ENCODE measurements around the gene ZP1. TPM values are rescaled to one million over a fixed set of nuclear protein-coding genes. Genes with fewer than 3 reads are reported as not detected.

ZP1 gene
- total RNA-seq, 1 donor: 0.36 TPM

GRCh38 chr11:60910711-60911380 is 43.5 kb downstream of the ZP1 start:
- H3K4me3 ChIP-seq (ENCODE audit: insufficient read depth, low read length): no peak overlapping the region
- H3K27ac ChIP-seq (ENCODE audit: low read depth, low read length): no peak overlapping the region
- no peaks in the 10 kb centered on the region for H3K9me3 ChIP-seq (ENCODE audit: low read depth, low read length)
- H3K79me2 ChIP-seq (ENCODE audit: insufficient read depth, low read length): peaks cover 7% of the 10 kb centered on the region
- H3K4me2 ChIP-seq (ENCODE audit: insufficient read depth, low read length): no peak overlapping the region
- TF ChIP-seq CTCF (IDR thresholded peaks at IDR 0.05; ENCODE audit: extremely low read depth, low read depth, low read length): no peak
- no peak overlapping the region for H2AFZ ChIP-seq (ENCODE audit: low read length)
- peaks cover 18% of the 10 kb centered on the region for H3K27me3 ChIP-seq (ENCODE audit: insufficient read depth, low read length)
- no peaks in the 10 kb centered on the region for H3K36me3 ChIP-seq (ENCODE audit: insufficient read depth, low read length)
- peaks cover 2% of the 10 kb centered on the region for H4K20me1 ChIP-seq (ENCODE audit: insufficient read depth, low read length)
- peaks cover 24% of the 10 kb centered on the region for H3K4me1 ChIP-seq (ENCODE audit: insufficient read depth, low read length)
- no peak for DNase-seq (ENCODE audit: insufficient read length, low spot score, missing footprints)

GRCh38 chr11:60912223-60912850 is 45.0 kb downstream of the ZP1 start:
- DNase-seq (ENCODE audit: insufficient read length, low spot score, missing footprints): no peak
- Histone ChIP-seq H3K36me3 (ENCODE audit: insufficient read depth, low read length) (no peaks in the 10 kb centered on the region), H3K4me3 (ENCODE audit: insufficient read depth, low read length) (no peak overlapping the region), H4K20me1 (ENCODE audit: insufficient read depth, low read length) (peaks cover 3% of the 10 kb centered on the region), H2AFZ (ENCODE audit: low read length) (peak overlapping the region; percentile 99), H3K27ac (ENCODE audit: low read depth, low read length) (no peak overlapping the region), H3K27me3 (ENCODE audit: insufficient read depth, low read length) (peaks cover 18% of the 10 kb centered on the region), H3K79me2 (ENCODE audit: insufficient read depth, low read length) (peaks cover 17% of the 10 kb centered on the region), H3K9me3 (ENCODE audit: low read depth, low read length) (no peaks in the 10 kb centered on the region), H3K4me1 (ENCODE audit: insufficient read depth, low read length) (peaks cover 17% of the 10 kb centered on the region), H3K4me2 (ENCODE audit: insufficient read depth, low read length) (no peak overlapping the region)
- TF ChIP-seq CTCF (IDR thresholded peaks at IDR 0.05; ENCODE audit: extremely low read depth, low read depth, low read length): no peak

- Histone ChIP-seq H2AFZ (ENCODE audit: low read length) (peak overlapping the region; percentile 99), H3K27me3 (ENCODE audit: insufficient read depth, low read length) (peaks cover 18% of the 10 kb centered on the region), H3K9me3 (ENCODE audit: low read depth, low read length) (no peaks in the 10 kb centered on the region), H3K4me3 (ENCODE audit: insufficient read depth, low read length) (peak overlapping the region; percentile 89), H3K27ac (ENCODE audit: low read depth, low read length) (peak overlapping the region; percentile 94), H3K36me3 (ENCODE audit: insufficient read depth, low read length) (no peaks in the 10 kb centered on the region), H3K4me1 (ENCODE audit: insufficient read depth, low read length) (peaks cover 17% of the 10 kb centered on the region), H3K4me2 (ENCODE audit: insufficient read depth, low read length) (peak overlapping the region; percentile 99), H4K20me1 (ENCODE audit: insufficient read depth, low read length) (peaks cover 3% of the 10 kb centered on the region), H3K79me2 (ENCODE audit: insufficient read depth, low read length) (peaks cover 21% of the 10 kb centered on the region)
- DNase-seq (ENCODE audit: insufficient read length, low spot score, missing footprints): no peak
- TF ChIP-seq CTCF (IDR thresholded peaks at IDR 0.05; ENCODE audit: extremely low read depth, low read depth, low read length): no peak
These were observed 45.6 kb downstream of the ZP1 start for GRCh38 chr11:60912851-60913528.

Data from osteoblast (primary cell).